GM21717 (cell line): Measurements from ENCODE around the gene VMA21.

Experiments
- ATAC-seq: cut with Tn5 transposase; IDR thresholded peaks from one replicate; pipeline ENCODE4 v1.9.1; 2021; ENCODE audit warnings: mild to moderate bottlenecking, moderate library complexity; ENCODE audit not compliant: unreplicated experiment

The VMA21 gene

GRCh38 chrX:151396825-151397740 is at the start of gene VMA21:
Gene VMA21 (plus strand): TSS chrX:151397206. CDS start chrX:151397309, 103 bp downstream.
- ATAC-seq = peak; percentile 83

- no peak for ATAC-seq
Measured at GRCh38 chrX:151359341-151359740, 37.7 kb upstream of the VMA21 start.

GRCh38 chrX:151359931-151360871 is 36.8 kb upstream of the VMA21 start:
- peak; percentile 71 for ATAC-seq

- peak; percentile 57 for ATAC-seq
Measured at GRCh38 chrX:151363316-151363715, 33.7 kb upstream of the VMA21 start.

GRCh38 chrX:151365579-151365978 is 31.4 kb upstream of the VMA21 start:
- ATAC-seq = no peak

GRCh38 chrX:151370906-151371305 is 26.1 kb upstream of the VMA21 start:
- ATAC-seq = no peak

GRCh38 chrX:151384807-151385206 is 12.2 kb upstream of the VMA21 start:
- ATAC-seq = no peak

- no peak for ATAC-seq
Measured at GRCh38 chrX:151386838-151387459, 10.1 kb upstream of the VMA21 start.

- no peak for ATAC-seq
Measured at GRCh38 chrX:151391722-151392121, 5.3 kb upstream of the VMA21 start.

GRCh38 chrX:151393514-151393913 is 3.5 kb upstream of the VMA21 start:
- ATAC-seq = peak; percentile 23

- ATAC-seq = peak; percentile 43
Measured at GRCh38 chrX:151396042-151396824, 773 bp upstream of the VMA21 start.

GRCh38 chrX:151397741-151398070 is 700 bp downstream of the VMA21 start:
- peak; percentile 4 for ATAC-seq

GRCh38 chrX:151398346-151398745 is 1.3 kb downstream of the VMA21 start:
- ATAC-seq = no peak

GRCh38 chrX:151402719-151403390 is 5.8 kb downstream of the VMA21 start:
- ATAC-seq = no peak

GRCh38 chrX:151416579-151416978 is 19.6 kb downstream of the VMA21 start:
- no peak for ATAC-seq

- ATAC-seq = no peak
Measured at GRCh38 chrX:151419782-151420181, 22.8 kb downstream of the VMA21 start.

GRCh38 chrX:151424505-151424904 is 27.5 kb downstream of the VMA21 start:
- ATAC-seq = no peak

- ATAC-seq = no peak
Measured at GRCh38 chrX:151448509-151448908, 51.5 kb downstream of the VMA21 start.

GRCh38 chrX:151458824-151459223 is 61.8 kb downstream of the VMA21 start:
- ATAC-seq = no peak
